HG03575 (cell line): ENCODE data around the gene DLAT.
A peak's percentile ranks its signal among the peaks of the same experiment; 100 is the strongest.
"Not testable (repeated sequence)": the region's sequence is repeated elsewhere in the genome, so short reads cannot be mapped to it uniquely, and the experiment has no call there.

Source experiments
- ATAC-seq: cut with Tn5 transposase; IDR thresholded peaks from one replicate; pipeline ENCODE4 v1.9.1; 2021; ENCODE audit not compliant: unreplicated experiment, insufficient number of reproducible peaks, low FRiP score; ENCODE audit errors: extremely low read depth

The DLAT gene

DNA sequence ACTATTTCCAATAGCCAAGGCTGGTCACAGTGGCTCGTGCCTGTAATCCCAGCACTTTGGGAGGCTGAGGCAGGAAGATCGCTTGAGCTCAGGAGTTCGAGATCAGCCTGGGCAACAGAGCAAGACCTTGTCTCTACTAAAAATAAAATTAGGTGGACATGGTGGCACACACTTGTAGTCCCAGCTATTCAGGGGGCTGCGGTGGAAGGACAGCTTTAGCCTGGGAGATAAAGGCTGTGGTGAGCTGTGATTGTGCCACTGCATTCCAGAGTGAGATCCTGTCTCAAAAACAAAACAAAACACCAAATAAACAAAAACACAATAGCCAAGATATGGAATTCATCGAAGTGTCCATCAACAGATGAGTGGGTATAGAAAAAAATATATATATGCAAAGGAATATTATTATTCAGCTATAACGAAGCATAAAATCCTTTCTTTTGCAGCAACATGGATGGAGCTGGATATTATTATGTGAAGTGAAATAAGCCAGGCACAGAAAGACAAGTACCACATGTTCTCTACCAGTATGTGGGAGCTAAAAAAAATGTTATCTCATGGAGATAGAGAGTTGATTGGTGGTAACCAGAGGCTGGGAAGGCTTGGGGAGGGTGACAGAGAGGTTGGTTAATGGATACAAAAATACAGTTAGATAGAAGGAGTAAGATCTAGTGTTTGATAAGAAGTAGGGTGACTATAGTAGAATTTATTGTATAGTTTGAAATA, 22.6 kb upstream of the DLAT start:
- ATAC-seq: no peak

DNA sequence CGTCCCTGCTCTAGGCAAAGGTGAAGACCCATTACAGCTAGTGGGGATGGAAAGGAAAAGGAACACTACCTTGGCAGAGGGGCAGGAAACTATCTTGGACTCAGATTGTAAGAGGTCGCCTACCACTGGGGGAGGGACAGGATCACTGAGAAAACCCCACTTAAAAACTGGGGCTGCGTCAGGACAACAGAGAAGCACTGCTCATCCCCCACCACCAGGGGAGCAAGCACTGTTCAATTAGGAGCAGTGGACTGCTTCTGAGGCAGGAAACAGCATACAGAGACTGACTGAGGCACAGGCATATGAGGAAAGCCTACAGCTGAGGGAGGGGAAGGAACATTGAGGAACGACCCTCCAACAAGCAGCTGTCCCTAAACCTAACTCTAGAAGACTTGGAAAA, 20.8 kb upstream of the DLAT start:
- no peak for ATAC-seq

DNA sequence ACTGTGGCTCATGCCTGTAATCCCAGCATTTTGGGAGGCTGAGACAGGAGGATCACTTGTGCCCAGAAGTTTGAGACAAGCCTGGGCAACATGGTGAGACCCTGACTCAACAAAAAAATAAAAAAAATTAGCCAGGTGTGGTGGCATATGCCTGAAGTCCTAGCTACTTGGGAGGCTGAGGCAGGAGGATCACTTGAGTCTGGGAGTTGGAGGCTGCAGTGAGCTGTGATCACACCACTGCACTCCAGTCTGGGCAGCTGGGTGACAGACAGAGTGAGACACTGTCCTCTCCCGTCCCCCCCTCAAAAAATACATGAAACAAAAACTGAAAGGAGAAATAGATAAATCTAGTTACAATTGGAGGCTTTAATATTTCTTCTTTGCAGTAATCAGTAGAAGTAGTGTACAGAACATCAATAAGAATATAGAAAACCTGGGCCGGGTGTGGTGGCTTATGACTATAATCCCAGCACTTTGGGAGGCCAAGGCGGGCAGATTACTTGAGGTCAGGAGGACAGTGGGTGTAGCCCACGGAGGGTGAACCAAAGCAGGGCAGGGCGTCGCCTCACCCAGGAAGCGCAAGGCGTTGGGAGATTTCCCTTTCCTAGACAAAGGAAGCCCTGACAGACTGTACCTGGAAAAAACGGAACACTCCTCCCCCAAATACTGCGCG, 19.6 kb upstream of the DLAT start:
- ATAC-seq: no peak

GRCh38 chr11:112006095-112006441, 19.1 kb upstream of the DLAT start:
- ATAC-seq: not testable (repeated sequence)

- not testable (repeated sequence) for ATAC-seq
These were observed 13.8 kb upstream of the DLAT start for GRCh38 chr11:112011451-112011850.

GRCh38 chr11:112012874-112013273, 12.3 kb upstream of the DLAT start:
- no peak for ATAC-seq

DNA sequence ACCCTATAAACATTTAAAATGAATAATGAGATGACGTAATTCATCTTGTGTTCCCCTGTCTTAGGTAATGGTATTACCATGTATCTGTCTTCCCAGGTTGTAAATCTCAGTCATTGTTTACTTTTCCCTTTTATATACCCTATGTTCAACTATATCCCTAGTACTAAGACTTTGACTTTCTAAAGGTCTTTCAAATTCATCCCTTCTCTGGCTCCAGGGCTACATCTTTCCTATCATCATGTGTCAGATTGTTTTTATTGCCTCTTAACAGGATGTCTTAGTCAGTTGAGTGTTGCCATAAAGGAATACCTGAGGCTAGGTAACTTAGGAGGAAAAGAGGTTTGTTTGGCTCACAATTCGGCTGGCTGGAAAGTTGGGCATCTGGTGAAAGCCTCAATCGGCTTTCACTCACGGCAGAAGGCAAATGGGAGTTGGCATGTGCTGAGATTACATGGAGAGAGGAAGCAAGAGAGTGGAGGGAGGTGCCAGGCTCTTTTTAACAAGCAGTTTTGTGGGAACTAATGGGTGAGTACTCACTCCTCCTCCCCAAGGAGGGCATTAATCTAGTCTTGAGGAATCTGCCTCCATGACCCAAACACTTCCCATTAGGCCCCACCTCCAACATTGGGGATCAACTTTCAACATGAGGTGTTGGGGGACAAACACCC, 11.6 kb upstream of the DLAT start:
- no peak for ATAC-seq

GRCh38 chr11:112016088-112016764, 9.0 kb upstream of the DLAT start:
- peak; percentile 80 for ATAC-seq

DNA sequence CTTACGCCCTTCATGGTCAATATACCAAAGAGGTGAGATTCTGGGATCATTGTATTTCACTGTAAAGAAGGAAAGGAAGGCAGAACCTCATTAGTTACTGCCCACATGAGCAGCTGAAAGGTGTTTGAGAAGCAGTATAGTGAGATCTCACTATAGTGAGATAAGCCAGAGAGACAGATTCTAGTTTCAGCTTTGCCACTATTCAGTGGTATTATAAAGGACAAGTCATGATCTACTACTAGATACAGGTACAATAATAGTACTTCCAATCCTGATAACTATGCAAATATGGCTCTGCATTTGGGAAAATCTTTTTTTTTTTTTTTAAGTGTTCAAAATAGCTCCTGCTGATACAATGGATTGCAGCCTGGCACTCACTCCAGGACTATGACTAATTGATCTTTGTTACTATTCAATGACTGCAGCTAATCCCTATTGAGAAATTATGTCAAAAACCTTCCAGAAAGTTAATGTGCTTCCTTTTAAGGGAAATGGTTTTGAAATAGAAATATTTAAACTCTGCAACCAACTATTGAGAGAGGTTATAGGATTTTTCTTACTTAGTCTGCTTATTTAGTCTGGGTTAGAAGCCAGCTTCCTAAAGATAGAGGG, 8.3 kb upstream of the DLAT start:
- ATAC-seq: peak; percentile 18

DNA sequence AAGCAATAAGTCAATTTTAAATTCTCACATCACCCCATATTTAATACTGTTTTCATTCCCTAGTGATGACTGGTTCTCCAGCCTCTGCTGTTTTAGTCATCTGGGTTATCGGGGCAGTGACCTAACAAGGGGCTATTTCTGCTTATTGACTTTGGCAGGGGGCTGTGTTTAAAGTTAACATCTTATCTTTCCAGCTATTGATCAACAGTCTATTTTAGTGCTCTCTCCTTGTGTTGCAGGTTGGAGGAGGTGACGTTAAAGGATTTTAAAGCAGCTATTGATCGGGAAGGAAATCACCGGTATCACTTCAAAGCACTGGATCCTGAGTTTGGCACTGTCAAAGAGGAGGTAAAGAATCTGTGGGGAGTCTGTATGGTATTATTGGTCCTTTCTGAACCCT, 7.7 kb upstream of the DLAT start:
- no peak for ATAC-seq

DNA sequence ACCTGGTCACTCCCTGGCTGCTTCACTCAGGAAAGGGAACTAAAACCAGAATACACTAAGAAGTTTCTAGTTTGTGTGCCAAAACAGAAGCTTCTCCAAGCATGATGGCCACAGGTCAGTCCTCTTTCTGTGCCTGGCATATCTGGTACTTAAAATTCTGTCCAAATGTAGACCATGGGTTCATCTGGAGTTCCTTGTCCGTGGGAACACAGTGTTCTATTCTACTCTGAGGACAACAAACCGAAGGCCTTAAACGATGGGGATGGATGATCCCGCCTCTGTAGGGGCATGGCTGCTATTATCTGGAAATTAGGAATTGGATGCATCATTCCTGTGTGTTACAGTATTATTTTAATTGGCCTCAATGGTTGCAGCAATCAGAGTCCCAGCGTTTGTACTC, 6.1 kb upstream of the DLAT start:
- ATAC-seq: no peak

DNA sequence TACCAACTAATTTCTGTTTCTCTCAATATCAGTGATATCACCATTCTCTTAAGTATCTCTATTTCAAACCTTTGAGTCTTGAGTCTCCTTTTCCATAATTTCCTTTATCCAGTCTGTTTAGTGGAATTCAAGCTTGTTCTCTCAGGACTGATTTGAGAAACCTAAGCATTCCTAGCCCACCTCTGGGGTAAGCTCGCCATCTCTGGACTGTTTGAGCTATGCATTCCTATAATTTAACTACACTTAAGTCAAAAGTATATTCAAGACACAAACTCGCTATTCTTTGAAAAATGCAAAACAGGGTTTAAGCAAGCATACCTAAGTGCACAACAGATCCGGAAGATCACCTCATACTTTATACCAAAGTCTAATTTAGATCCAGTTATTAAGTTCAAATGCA, 2.1 kb upstream of the DLAT start:
- ATAC-seq: no peak

GRCh38 chr11:112024178-112024772, 933 bp upstream of the DLAT start:
- ATAC-seq: peak; percentile 48

DNA sequence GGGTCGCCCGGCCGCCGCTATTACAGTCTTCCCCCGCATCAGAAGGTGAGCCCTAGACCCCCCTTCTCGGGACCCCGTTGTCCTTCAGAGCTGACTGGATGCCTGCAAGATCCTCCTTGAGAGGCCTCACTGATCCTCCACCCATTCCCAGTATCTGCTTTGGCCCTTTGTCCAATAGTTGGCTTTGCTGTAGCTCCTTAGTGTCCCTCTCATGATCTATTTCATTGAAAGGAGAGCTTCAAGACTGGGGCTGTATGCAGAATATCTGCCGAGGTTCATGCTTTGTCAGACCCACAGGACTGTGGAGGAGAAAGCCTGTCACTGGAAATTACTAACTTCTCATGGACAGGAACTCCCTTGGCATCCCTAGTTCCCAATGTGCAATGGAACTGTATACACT, 499 bp downstream of the DLAT start:
- no peak for ATAC-seq

GRCh38 chr11:112026784-112027410, 1.7 kb downstream of the DLAT start:
- not testable (repeated sequence) for ATAC-seq

GRCh38 chr11:112029460-112029859, 4.3 kb downstream of the DLAT start:
- no peak for ATAC-seq

DNA sequence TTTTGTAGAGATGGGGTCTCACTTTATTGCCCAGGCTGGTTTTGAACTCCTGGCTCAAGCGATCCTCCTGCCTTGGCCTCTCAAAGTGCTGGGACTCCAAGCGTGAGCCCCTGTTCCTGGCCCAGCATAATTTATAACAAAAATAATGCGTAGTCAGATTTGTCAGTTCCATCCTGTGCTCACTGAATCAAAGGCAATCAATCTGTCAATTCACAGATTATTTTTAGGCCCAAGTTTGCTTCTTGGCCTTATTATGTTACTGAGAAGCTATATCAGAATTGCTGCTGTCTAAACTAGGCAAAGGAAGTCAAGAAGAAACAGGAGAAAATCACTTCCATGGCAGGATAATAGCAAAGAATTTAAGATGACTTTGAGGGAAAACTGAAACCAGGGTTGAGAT, 8.7 kb downstream of the DLAT start:
- no peak for ATAC-seq

DNA sequence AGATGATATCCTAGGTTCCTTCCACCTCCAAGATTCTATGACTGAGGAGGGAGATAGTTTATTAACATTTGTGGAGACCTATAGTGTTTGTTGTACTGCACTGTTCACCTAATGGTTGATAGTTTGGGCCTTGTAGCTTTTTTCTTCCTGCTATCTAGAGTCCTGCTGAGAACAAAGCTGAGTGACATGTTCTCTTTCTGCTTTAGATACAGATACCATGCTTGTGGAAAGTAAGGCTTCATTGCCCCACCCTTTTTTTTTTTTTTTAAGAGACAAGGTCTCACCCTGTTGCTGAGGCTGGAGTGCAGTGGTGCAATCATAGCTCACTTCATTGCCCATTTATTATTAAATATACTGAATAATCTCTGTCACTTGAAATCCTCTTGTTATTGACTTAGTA, 12.3 kb downstream of the DLAT start:
- no peak for ATAC-seq
